IMR-90 (cell line): ENCODE measurements around the gene ZFYVE28. TPM values are rescaled to one million over a fixed set of nuclear protein-coding genes. Genes with fewer than 3 reads are reported as not detected.

Source experiments
- ATAC-seq: fragments of 200-7000 bp; cut with Tn5 transposase; 2 replicates; pipeline ENCODE4 v1.9.1; 2020; ENCODE audit warnings: low read depth, mild to moderate bottlenecking, moderate library complexity
- BruUV-seq: library from RNA; stranded (reverse); fragments of 400-500 nt; replicated peaks from 2 replicates; lab custom pipeline; 2021; lab: Mats Ljungman, UMichigan
- CTCF ChIA-PET: fragments of 300-600 bp; formaldehyde crosslinking; extraction: SDS; loops from one replicate; lab custom pipeline; 2021; ENCODE audit warnings: antibody characterized with exemption; lab: Yijun Ruan, JAX
- POLR2A ChIA-PET: fragments of 300-600 bp; sonication (Branson Sonifier 250); formaldehyde crosslinking; loops from one replicate; lab custom pipeline; 2022; ENCODE audit warnings: antibody characterized with exemption; ENCODE audit not compliant: unreplicated experiment; lab: Charles Lee
- DNase-seq: peaks from one replicate; pipeline ENCODE4 v3.0.0; 2013
- H2AFZ ChIP-seq: replicated peaks from 2 replicates; pipeline ENCODE3; 2013; ENCODE audit warnings: low read length, mild to moderate bottlenecking; ENCODE audit not compliant: poor library complexity
- H2AK5ac ChIP-seq: 2 replicates; pipeline ENCODE4 v1.6.1; 2013; ENCODE audit warnings: low read depth, low read length, inconsistent platforms
- H2AK9ac ChIP-seq: replicated peaks from 2 replicates; pipeline ENCODE3; 2013; ENCODE audit warnings: mild to moderate bottlenecking, low read depth, low read length, moderate library complexity; ENCODE audit not compliant: poor library complexity
- H2BK120ac ChIP-seq: 2 replicates; pipeline ENCODE4 v1.6.1; 2013; ENCODE audit warnings: low read depth, low read length, inconsistent platforms
- H2BK15ac ChIP-seq: 3 replicates; pipeline ENCODE4 v1.6.1; 2013; ENCODE audit warnings: low read depth, low read length, inconsistent platforms
- H2BK20ac ChIP-seq: 2 replicates; pipeline ENCODE4 v1.6.1; 2013; ENCODE audit warnings: low read depth, mild to moderate bottlenecking, inconsistent platforms, low read length, moderate library complexity
- H2BK5ac ChIP-seq: 2 replicates; pipeline ENCODE4 v1.6.1; 2013; ENCODE audit warnings: mild to moderate bottlenecking, low read depth, low read length, inconsistent platforms; ENCODE audit not compliant: poor library complexity, severe bottlenecking
- H3K14ac ChIP-seq: replicated peaks from 2 replicates; pipeline ENCODE4 v1.6.1; 2013; ENCODE audit warnings: low read depth, low read length, inconsistent platforms
- H3K18ac ChIP-seq: 2 replicates; pipeline ENCODE4 v1.6.1; 2013; ENCODE audit warnings: low read depth, low read length, control low read depth
- H3K23ac ChIP-seq: 2 replicates; pipeline ENCODE4 v1.6.1; 2013; ENCODE audit warnings: low read depth, low read length, inconsistent platforms
- H3K27ac ChIP-seq: 2 replicates; pipeline ENCODE4 v1.5.1; 2013; ENCODE audit warnings: mild to moderate bottlenecking, control low read depth, low read length; ENCODE audit not compliant: insufficient read depth
- H3K27me3 ChIP-seq: 2 replicates; pipeline ENCODE4 v1.6.1; 2013; ENCODE audit warnings: low read length; ENCODE audit not compliant: control insufficient read depth, insufficient read depth
- H3K36me3 ChIP-seq: 2 replicates; pipeline ENCODE4 v1.6.1; 2013; ENCODE audit warnings: low read length, mixed read lengths; ENCODE audit not compliant: control insufficient read depth, insufficient read depth
- H3K4ac ChIP-seq: 2 replicates; pipeline ENCODE4 v1.6.1; 2013; ENCODE audit warnings: low read depth, low read length, inconsistent platforms
- H3K4me1 ChIP-seq: 2 replicates; pipeline ENCODE4 v1.6.1; 2013; ENCODE audit warnings: low read length, mixed read lengths; ENCODE audit not compliant: control insufficient read depth, insufficient read depth
- H3K4me2 ChIP-seq: 2 replicates; pipeline ENCODE4 v1.6.1; 2013; ENCODE audit warnings: low read depth, mild to moderate bottlenecking, control low read depth, low read length, moderate library complexity
- H3K4me3 ChIP-seq: 2 replicates; pipeline ENCODE4 v1.5.1; 2013; ENCODE audit warnings: low read depth, mild to moderate bottlenecking, control low read depth, low read length, moderate library complexity; ENCODE audit not compliant: insufficient read depth
- H3K56ac ChIP-seq: 2 replicates; pipeline ENCODE4 v1.6.1; 2013; ENCODE audit warnings: low read length, inconsistent platforms; ENCODE audit not compliant: insufficient read depth; ENCODE audit errors: extremely low read depth
- H3K79me1 ChIP-seq, 2 experiments: 2 replicates each; pipeline ENCODE4 v1.6.1; 2013; ENCODE audit warnings: low read length in 2 of 2, inconsistent platforms in 1 of 2, low read depth in 1 of 2
- H3K9ac ChIP-seq: 2 replicates; pipeline ENCODE4 v1.6.1; 2013; ENCODE audit warnings: low read depth, low read length, control low read depth
- H3K9me1 ChIP-seq: 2 replicates; pipeline ENCODE4 v1.6.1; 2013; ENCODE audit warnings: low read length, inconsistent platforms; ENCODE audit not compliant: insufficient read depth
- H3K9me3 ChIP-seq: 2 replicates; pipeline ENCODE4 v1.6.1; 2013; ENCODE audit warnings: low read length; ENCODE audit not compliant: control insufficient read depth, insufficient read depth
- H4K20me1 ChIP-seq: 2 replicates; pipeline ENCODE4 v1.6.1; 2013; ENCODE audit warnings: low read length, inconsistent platforms; ENCODE audit not compliant: insufficient read depth
- H4K5ac ChIP-seq: 2 replicates; pipeline ENCODE4 v1.6.1; 2013; ENCODE audit warnings: mild to moderate bottlenecking, low read depth, low read length, control low read depth
- H4K8ac ChIP-seq, 2 experiments: 2 replicates each; pipeline ENCODE4 v1.6.1; 2013; ENCODE audit warnings: low read depth in 2 of 2, low read length in 2 of 2, control low read depth in 1 of 2, inconsistent platforms in 1 of 2
- H4K91ac ChIP-seq: 2 replicates; pipeline ENCODE4 v1.6.1; 2013; ENCODE audit warnings: low read depth, low read length, inconsistent platforms; ENCODE audit not compliant: insufficient read depth
- CEBPB ChIP-seq: IDR thresholded peaks from 2 replicates; pipeline ENCODE4 v1.6.1; 2012; ENCODE audit warnings: low read depth, low read length, improper control_type of control experiment
- NFE2L2 ChIP-seq: fragments of 150-350 bp; IDR thresholded peaks from 2 replicates; pipeline ENCODE4 v1.6.1; 2016; ENCODE audit warnings: low read depth, mild to moderate bottlenecking, low read length
- SMC3 ChIP-seq: fragments of 150-350 bp; IDR thresholded peaks from 2 replicates; pipeline ENCODE4 v1.6.1; 2016; ENCODE audit warnings: low read depth, mild to moderate bottlenecking, antibody characterized with exemption, low read length, moderate library complexity
- WGBS, 2 experiments: methylation state at CpG; one replicate each; pipeline versions ENCODE4 v1.1.5 to v1.1.7; 2013; ENCODE audit warnings: missing lambda C conversion rate in 2 of 2; ENCODE audit not compliant: insufficient read length in 1 of 2; ENCODE audit errors: extremely low coverage in 2 of 2; 5-methylcytosine and 5-hydroxymethylcytosine counted together
- dilution Hi-C: fragments of 300-500 bp; cut with HindIII; formaldehyde crosslinking; loops from one replicate; pipeline ENCODE4 v1.14.3; 2018; ENCODE audit warnings: low sequenced_read_pairs; ENCODE audit not compliant: unreplicated experiment
- in situ Hi-C: fragments of 300-500 bp; cut with MboI; formaldehyde crosslinking; loops from 3 replicates; pipeline ENCODE4 v1.14.3; 2019; ENCODE audit warnings: low sequenced_read_pairs, inconsistent platforms, mixed read lengths
- intact Hi-C: fragments of 100-400 bp; cut with micrococcal nuclease; formaldehyde crosslinking; loops from 2 replicates; pipeline ENCODE4 v1.10.0; 2022
- polyA plus RNA-seq, 3 experiments: library from polyadenylated mRNA; depleted of rRNA; stranded (reverse); fragments of >200 nt; gene quantifications; 2 replicates each; pipeline ENCODE4 v1.2.3, GENCODE V29; 2012; ENCODE audit warnings: low replicate concordance in 1 of 3
- total RNA-seq: library from RNA; depleted of rRNA; stranded (reverse); fragments of >200 nt; gene quantifications from 2 replicates; pipeline ENCODE4 v1.2.3, GENCODE V29; 2012

The ZFYVE28 gene
- total and polyA plus RNA-seq, 2 of the 4 experiments (the other 2 are of a cell fraction): 0.36 to 1.2 TPM

GRCh38 chr4:2442175-2442993 is 23.9 kb upstream of the ZFYVE28 start:
- no peak overlapping the region for H4K8ac ChIP-seq
- no peaks in the 10 kb centered on the region; the same call in 1 of the 2 replicates for H3K4me1 ChIP-seq
- H3K18ac ChIP-seq: no peak overlapping the region
- no peak overlapping the region for H2BK5ac ChIP-seq
- DNase-seq (no peak), ATAC-seq (no peak)
- TF ChIP-seq SMC3: no peak
- no peak for TF ChIP-seq NFE2L2
- TF ChIP-seq CEBPB: no peak
- H3K23ac ChIP-seq: no peak overlapping the region
- H3K14ac ChIP-seq: no peak overlapping the region
- no peak overlapping the region for H2AFZ ChIP-seq
- dilution Hi-C loops (no loop called here), in situ Hi-C loops (no loop called here), intact Hi-C loops (loop anchor here (5.0 kb wide), 1 partner anchor 220 kb away; no protein-coding TSS in a partner anchor)
- H2AK5ac ChIP-seq: no peak overlapping the region
- 40% methylated on average over 1 of the region's 20 CpGs; no CpG with 5 or more reads in 1 of the 2 experiments for WGBS, 2 experiments
- H2AK9ac ChIP-seq: no peak overlapping the region
- POLR2A ChIA-PET: no interaction called here
- H2BK20ac ChIP-seq: no peak overlapping the region
- no peaks in the 10 kb centered on the region for H3K9me1 ChIP-seq
- CTCF ChIA-PET: interaction anchor here (1.0 to 1.7 kb wide), 2 partner anchors 11 to 12 kb away, joined by 3 to 4 read pairs; no protein-coding TSS in a partner anchor
- H4K20me1 ChIP-seq: no peaks in the 10 kb centered on the region
- no peaks in the 10 kb centered on the region for H3K79me1 ChIP-seq
- H3K27me3 ChIP-seq: peaks cover 5% of the 10 kb centered on the region
- no peaks in the 10 kb centered on the region for H3K9me3 ChIP-seq
- no peak overlapping the region for H3K27ac ChIP-seq
- H3K4me3 ChIP-seq: no peak overlapping the region
- no peak overlapping the region for H4K91ac ChIP-seq
- no peak overlapping the region for H3K4ac ChIP-seq
- no peaks in the 10 kb centered on the region for H3K36me3 ChIP-seq
- no TSS peak for BruUV-seq
- no peak overlapping the region for H2BK120ac ChIP-seq
- no peak overlapping the region for H3K56ac ChIP-seq
- H3K9ac ChIP-seq: no peak overlapping the region
- H3K4me2 ChIP-seq: no peak overlapping the region
- no peak overlapping the region for H2BK15ac ChIP-seq
- no peak overlapping the region for H4K5ac ChIP-seq
